Central memory CD8-positive, alpha-beta T cell (primary cell): ENCODE data around the gene CELF4.

Experiments
- ATAC-seq: fragments of 150-1000 bp; cut with Tn5 transposase; replicated peaks from 2 replicates; pipeline ENCODE4 v1.10.0; 2022; ENCODE audit warnings: mild to moderate bottlenecking, moderate FRiP score, moderate number of reproducible peaks; ENCODE audit not compliant: poor library complexity, severe bottlenecking; ENCODE audit errors: extremely low read depth
- DNase-seq, 2 donors: peaks; one replicate each; pipeline ENCODE4 v3.0.0; 2021; ENCODE audit warnings: low spot score in 2 of 2
- H3K27ac Mint-ChIP-seq: one replicate; pipeline ENCODE4 v1.8.0; 2022; ENCODE audit warnings: low read depth, mild to moderate bottlenecking, moderate library complexity, mixed read lengths
- H3K27me3 Mint-ChIP-seq: one replicate; pipeline ENCODE4 v1.8.0; 2022; ENCODE audit warnings: mixed read lengths
- H3K36me3 Mint-ChIP-seq: one replicate; pipeline ENCODE4 v1.8.0; 2022; ENCODE audit warnings: mild to moderate bottlenecking, moderate library complexity, mixed read lengths; ENCODE audit not compliant: insufficient read depth
- H3K4me1 Mint-ChIP-seq: one replicate; pipeline ENCODE4 v1.8.0; 2022; ENCODE audit warnings: mixed read lengths
- H3K4me3 Mint-ChIP-seq: one replicate; pipeline ENCODE4 v1.8.0; 2022; ENCODE audit warnings: mild to moderate bottlenecking, moderate library complexity, mixed read lengths
- H3K9me3 Mint-ChIP-seq: one replicate; pipeline ENCODE4 v1.8.0; 2022; ENCODE audit warnings: mixed read lengths

Gene CELF4

GRCh38 chr18:37259711-37260110, 305.9 kb downstream of the CELF4 start:
- DNase-seq: no peak
- H3K4me3 Mint-ChIP-seq: no peak overlapping the region
- ATAC-seq: no peak
- H3K4me1 Mint-ChIP-seq: peaks cover 5% of the 10 kb centered on the region
- H3K27me3 Mint-ChIP-seq: peaks cover 60% of the 10 kb centered on the region
- no peak overlapping the region for H3K27ac Mint-ChIP-seq
- no peaks in the 10 kb centered on the region for H3K36me3 Mint-ChIP-seq
- no peaks in the 10 kb centered on the region for H3K9me3 Mint-ChIP-seq

GRCh38 chr18:37258819-37259218, 306.8 kb downstream of the CELF4 start:
- H3K27me3 Mint-ChIP-seq: peaks cover 65% of the 10 kb centered on the region
- no peak for DNase-seq

GRCh38 chr18:37258131-37258530, 307.5 kb downstream of the CELF4 start:
- no peaks in the 10 kb centered on the region for H3K36me3 Mint-ChIP-seq
- H3K27ac Mint-ChIP-seq: no peak overlapping the region
- ATAC-seq (no peak), DNase-seq (no peak)
- peaks cover 5% of the 10 kb centered on the region for H3K4me1 Mint-ChIP-seq
- no peaks in the 10 kb centered on the region for H3K9me3 Mint-ChIP-seq
- no peak overlapping the region for H3K4me3 Mint-ChIP-seq
- H3K27me3 Mint-ChIP-seq: peaks cover 62% of the 10 kb centered on the region

More at GRCh38 chr18:37258819-37259218, 306.8 kb downstream of the CELF4 start:
- no peak overlapping the region for H3K27ac Mint-ChIP-seq
- H3K4me1 Mint-ChIP-seq: peaks cover 5% of the 10 kb centered on the region
- ATAC-seq: no peak
- no peak overlapping the region for H3K4me3 Mint-ChIP-seq
- H3K9me3 Mint-ChIP-seq: no peaks in the 10 kb centered on the region
- H3K36me3 Mint-ChIP-seq: no peaks in the 10 kb centered on the region

GRCh38 chr18:37254973-37255372, 310.6 kb downstream of the CELF4 start:
- ATAC-seq (no peak), DNase-seq (no peak)
- H3K27ac Mint-ChIP-seq: no peak overlapping the region
- no peaks in the 10 kb centered on the region for H3K9me3 Mint-ChIP-seq
- peak overlapping the region; percentile 40 for H3K4me3 Mint-ChIP-seq
- no peaks in the 10 kb centered on the region for H3K36me3 Mint-ChIP-seq
- peaks cover 78% of the 10 kb centered on the region for H3K27me3 Mint-ChIP-seq
- H3K4me1 Mint-ChIP-seq: peaks cover 5% of the 10 kb centered on the region

GRCh38 chr18:37254236-37254754, 311.3 kb downstream of the CELF4 start:
- DNase-seq: no peak
- no peak for ATAC-seq
- Mint-ChIP-seq H3K36me3 (no peaks in the 10 kb centered on the region), H3K4me3 (peak overlapping the region; percentile 40), H3K9me3 (no peaks in the 10 kb centered on the region), H3K27me3 (peaks cover 84% of the 10 kb centered on the region), H3K27ac (no peak overlapping the region), H3K4me1 (peaks cover 5% of the 10 kb centered on the region)

GRCh38 chr18:37253394-37254235, 312.0 kb downstream of the CELF4 start:
- H3K27ac Mint-ChIP-seq: no peak overlapping the region
- ATAC-seq (no peak), DNase-seq (no peak)
- no peak overlapping the region for H3K4me3 Mint-ChIP-seq
- peaks cover 5% of the 10 kb centered on the region for H3K4me1 Mint-ChIP-seq
- peaks cover 89% of the 10 kb centered on the region for H3K27me3 Mint-ChIP-seq
- H3K36me3 Mint-ChIP-seq: no peaks in the 10 kb centered on the region
- H3K9me3 Mint-ChIP-seq: no peaks in the 10 kb centered on the region

GRCh38 chr18:37252854-37253393, 312.7 kb downstream of the CELF4 start:
- H3K4me1 Mint-ChIP-seq: peaks cover 5% of the 10 kb centered on the region
- H3K27me3 Mint-ChIP-seq: peaks cover 86% of the 10 kb centered on the region
- DNase-seq (no peak), ATAC-seq (no peak)
- H3K36me3 Mint-ChIP-seq: no peaks in the 10 kb centered on the region
- H3K9me3 Mint-ChIP-seq: no peaks in the 10 kb centered on the region
- no peak overlapping the region for H3K4me3 Mint-ChIP-seq
- no peak overlapping the region for H3K27ac Mint-ChIP-seq

- H3K4me3 Mint-ChIP-seq: no peak overlapping the region
- no peak for ATAC-seq
- peaks cover 80% of the 10 kb centered on the region for H3K27me3 Mint-ChIP-seq
- no peaks in the 10 kb centered on the region for H3K36me3 Mint-ChIP-seq
- H3K9me3 Mint-ChIP-seq: no peaks in the 10 kb centered on the region
- peaks cover 5% of the 10 kb centered on the region for H3K4me1 Mint-ChIP-seq
- H3K27ac Mint-ChIP-seq: no peak overlapping the region
- no peak for DNase-seq
Observed at GRCh38 chr18:37252342-37252741, 313.3 kb downstream of the CELF4 start.

- no peak for ATAC-seq
- Mint-ChIP-seq H3K9me3 (no peaks in the 10 kb centered on the region), H3K27ac (no peak overlapping the region), H3K4me1 (peaks cover 5% of the 10 kb centered on the region), H3K27me3 (peaks cover 74% of the 10 kb centered on the region), H3K36me3 (no peaks in the 10 kb centered on the region), H3K4me3 (no peak overlapping the region)
- DNase-seq: no peak
Observed at GRCh38 chr18:37251679-37252078, 313.9 kb downstream of the CELF4 start.

GRCh38 chr18:37249895-37250618, 315.5 kb downstream of the CELF4 start:
- peaks cover 65% of the 10 kb centered on the region for H3K27me3 Mint-ChIP-seq
- H3K27ac Mint-ChIP-seq: no peak overlapping the region
- no peaks in the 10 kb centered on the region for H3K9me3 Mint-ChIP-seq
- H3K36me3 Mint-ChIP-seq: no peaks in the 10 kb centered on the region
- H3K4me1 Mint-ChIP-seq: peaks cover 1% of the 10 kb centered on the region
- ATAC-seq (no peak), DNase-seq (no peak)
- H3K4me3 Mint-ChIP-seq: no peak overlapping the region

GRCh38 chr18:37249171-37249886, 316.3 kb downstream of the CELF4 start:
- no peaks in the 10 kb centered on the region for H3K4me1 Mint-ChIP-seq
- no peaks in the 10 kb centered on the region for H3K36me3 Mint-ChIP-seq
- ATAC-seq (no peak), DNase-seq (no peak)
- H3K27ac Mint-ChIP-seq: no peak overlapping the region
- H3K9me3 Mint-ChIP-seq: no peaks in the 10 kb centered on the region
- H3K4me3 Mint-ChIP-seq: no peak overlapping the region
- H3K27me3 Mint-ChIP-seq: peaks cover 65% of the 10 kb centered on the region

- Mint-ChIP-seq H3K27me3 (peaks cover 75% of the 10 kb centered on the region), H3K4me1 (peaks cover 5% of the 10 kb centered on the region), H3K27ac (no peak overlapping the region), H3K4me3 (no peak overlapping the region), H3K36me3 (no peaks in the 10 kb centered on the region), H3K9me3 (no peaks in the 10 kb centered on the region)
- ATAC-seq: no peak
- no peak for DNase-seq
Observed at GRCh38 chr18:37248281-37248680, 317.3 kb downstream of the CELF4 start.
